H1 (cell line): ENCODE results near the gene TNNT1. TPM values are rescaled to one million over a fixed set of nuclear protein-coding genes. Genes with fewer than 3 reads are reported as not detected.
A peak's percentile ranks its signal among the peaks of the same experiment; 100 is the strongest.

Source experiments
- CTCF ChIA-PET: fragments of 300-600 bp; sonication (Branson Sonifier 250); formaldehyde crosslinking; loops from one replicate; lab custom pipeline; 2021; ENCODE audit not compliant: partially characterized antibody; lab: Charles Lee
- POLR2A ChIA-PET: fragments of 300-600 bp; sonication (Branson Sonifier 250); formaldehyde crosslinking; loops from one replicate; lab custom pipeline; 2021; ENCODE audit warnings: inconsistent platforms; ENCODE audit not compliant: partially characterized antibody; lab: Charles Lee
- DNase-seq, 2 experiments: peaks; one replicate each; pipeline versions ENCODE4 v3.0.0 to v3.0.0-alpha.2; 2010 to 2022; ENCODE audit warnings: low spot score in 2 of 2, low read depth in 1 of 2, mixed read lengths in 1 of 2
- FAIRE-seq: peaks from 2 replicates; lab custom pipeline; 2011; peaks lifted over from hg19 to GRCh38; lab: Jason Lieb, UNC
- H2AFZ ChIP-seq: 2 replicates; pipeline ENCODE4 v1.8.1; 2012; ENCODE audit warnings: low read length, inconsistent platforms
- H2AK5ac ChIP-seq: 2 replicates; pipeline ENCODE4 v1.6.1; 2013; ENCODE audit warnings: low read depth, low read length
- H2BK120ac ChIP-seq: replicated peaks from 2 replicates; pipeline ENCODE3; 2013; ENCODE audit warnings: low read depth, low read length, inconsistent platforms
- H2BK12ac ChIP-seq: 2 replicates; pipeline ENCODE4 v1.6.1; 2013; ENCODE audit warnings: low read depth, low read length
- H2BK15ac ChIP-seq: 2 replicates; pipeline ENCODE4 v1.6.1; 2013; ENCODE audit warnings: low read length
- H2BK20ac ChIP-seq: 2 replicates; pipeline ENCODE4 v1.6.1; 2013; ENCODE audit warnings: low read length
- H2BK5ac ChIP-seq: 2 replicates; pipeline ENCODE4 v1.6.1; 2013; ENCODE audit warnings: low read depth, low read length
- H3K14ac ChIP-seq: 2 replicates; pipeline ENCODE4 v1.6.1; 2013; ENCODE audit warnings: inconsistent platforms; ENCODE audit not compliant: insufficient read length
- H3K18ac ChIP-seq: 2 replicates; pipeline ENCODE4 v1.6.1; 2013; ENCODE audit warnings: low read length; ENCODE audit errors: extremely low read depth
- H3K23ac ChIP-seq: 2 replicates; pipeline ENCODE4 v1.6.1; 2013; ENCODE audit warnings: inconsistent platforms; ENCODE audit not compliant: insufficient read length
- H3K23me2 ChIP-seq: 2 replicates; pipeline ENCODE4 v1.6.1; 2013; ENCODE audit warnings: low read depth, low read length
- H3K27ac ChIP-seq: 2 replicates; pipeline ENCODE4 v1.6.1; 2011; ENCODE audit warnings: low read depth, low read length, inconsistent platforms
- H3K27me3 ChIP-seq, 4 experiments: replicated peaks in 1 of 4; 1 replicate in 1 of 4; 2 replicates in 3 of 4; pipeline versions ENCODE4 v1.6.1 to v1.8.1; 2011 to 2013; ENCODE audit warnings: low read length in 3 of 4, mild to moderate bottlenecking in 3 of 4, inconsistent platforms in 2 of 4, mixed read lengths in 2 of 4, moderate library complexity in 1 of 4; ENCODE audit not compliant: control insufficient read depth in 3 of 4, insufficient read depth in 3 of 4; ENCODE audit errors: extremely low read depth in 1 of 4
- H3K36me3 ChIP-seq, 4 experiments: 2 replicates each; pipeline versions ENCODE4 v1.6.1 to v1.8.1; 2011 to 2013; ENCODE audit warnings: mild to moderate bottlenecking in 4 of 4, low read length in 3 of 4, moderate library complexity in 2 of 4, control low read depth in 1 of 4, inconsistent platforms in 1 of 4; ENCODE audit not compliant: insufficient read depth in 4 of 4, control insufficient read depth in 2 of 4
- H3K4ac ChIP-seq: replicated peaks from 2 replicates; pipeline ENCODE3; 2013; ENCODE audit warnings: low read length, low read depth, mixed read lengths, inconsistent platforms; ENCODE audit not compliant: insufficient read length
- H3K4me1 ChIP-seq, 4 experiments: replicated peaks in 1 of 4; 1 replicate in 1 of 4; 2 replicates in 3 of 4; pipeline versions ENCODE4 v1.6.1 to v1.8.1; 2011 to 2013; ENCODE audit warnings: low read length in 3 of 4, inconsistent platforms in 2 of 4, mixed read lengths in 1 of 4; ENCODE audit not compliant: insufficient read depth in 4 of 4, control insufficient read depth in 3 of 4
- H3K4me2 ChIP-seq, 2 experiments: 2 replicates each; pipeline versions ENCODE4 v1.6.1 to v1.8.1; 2011 to 2013; ENCODE audit warnings: low read depth in 2 of 2, low read length in 2 of 2, control low read depth in 1 of 2, inconsistent platforms in 1 of 2, mild to moderate bottlenecking in 1 of 2; ENCODE audit not compliant: insufficient read depth in 1 of 2
- H3K4me3 ChIP-seq, 4 experiments: fragments of 200-600, 300-600 bp in 1 of 4; sonication (generic), shearing (Covaris generic), sonication (Bioruptor Twin) in 1 of 4; 2 replicates each; pipeline versions ENCODE4 v1.5.1 to v1.8.1; 2011 to 2016; ENCODE audit warnings: low read length in 4 of 4, low read depth in 3 of 4, control low read depth in 2 of 4, inconsistent platforms in 2 of 4, mild to moderate bottlenecking in 2 of 4, mixed read lengths in 1 of 4, moderate library complexity in 1 of 4; ENCODE audit not compliant: insufficient read depth in 2 of 4; ENCODE audit errors: extremely low read depth in 1 of 4
- H3K56ac ChIP-seq: replicated peaks from 2 replicates; pipeline ENCODE3; 2013; ENCODE audit warnings: low read depth, mild to moderate bottlenecking, mixed read lengths, low read length, inconsistent platforms; ENCODE audit not compliant: insufficient read length
- H3K79me1 ChIP-seq: 2 replicates; pipeline ENCODE4 v1.6.1; 2013; ENCODE audit warnings: low read depth, low read length, control low read depth
- H3K79me2 ChIP-seq, 2 experiments: 2 replicates each; pipeline versions ENCODE4 v1.6.1 to v1.8.1; 2012 to 2013; ENCODE audit warnings: low read length in 2 of 2, mild to moderate bottlenecking in 2 of 2, inconsistent platforms in 1 of 2; ENCODE audit not compliant: insufficient read depth in 2 of 2, control insufficient read depth in 1 of 2
- H3K9ac ChIP-seq, 4 experiments: replicated peaks in 1 of 4; 1 replicate in 1 of 4; 2 replicates in 3 of 4; pipeline versions ENCODE4 v1.6.1 to v1.8.1; 2011 to 2013; ENCODE audit warnings: low read depth in 3 of 4, low read length in 3 of 4, control low read depth in 2 of 4, mild to moderate bottlenecking in 2 of 4, moderate library complexity in 2 of 4, inconsistent platforms in 1 of 4; ENCODE audit errors: extremely low read depth in 1 of 4
- H3K9me3 ChIP-seq, 2 experiments: 2 replicates each; pipeline versions ENCODE4 v1.6.1 to v1.8.1; 2012 to 2013; ENCODE audit warnings: mild to moderate bottlenecking in 2 of 2, moderate library complexity in 2 of 2, control low read depth in 1 of 2, inconsistent platforms in 1 of 2, low read depth in 1 of 2, low read length in 1 of 2, mixed read lengths in 1 of 2; ENCODE audit not compliant: insufficient read depth in 2 of 2
- H4K20me1 ChIP-seq, 2 experiments: replicated peaks in 1 of 2; 2 replicates each; pipeline versions ENCODE3 to v1.8.1; 2011 to 2013; ENCODE audit warnings: inconsistent platforms in 2 of 2, low read length in 2 of 2, mild to moderate bottlenecking in 1 of 2; ENCODE audit not compliant: insufficient read depth in 2 of 2, control insufficient read depth in 1 of 2
- H4K5ac ChIP-seq: 2 replicates; pipeline ENCODE4 v1.6.1; 2013; ENCODE audit warnings: low read length, low read depth, mixed read lengths, inconsistent platforms; ENCODE audit not compliant: insufficient read length
- H4K8ac ChIP-seq: 2 replicates; pipeline ENCODE4 v1.8.0; 2013; ENCODE audit warnings: mild to moderate bottlenecking, moderate library complexity, low read length, inconsistent platforms; ENCODE audit not compliant: insufficient read depth; ENCODE audit errors: extremely low read depth
- H4K91ac ChIP-seq: replicated peaks from 2 replicates; pipeline ENCODE3; 2013; ENCODE audit warnings: low read length, mixed read lengths, inconsistent platforms; ENCODE audit not compliant: insufficient read length
- BCL11A ChIP-seq, 2 experiments: IDR thresholded peaks; one replicate each; pipeline ENCODE4 v1.6.1; 2011; ENCODE audit warnings: low read depth in 2 of 2, low read length in 2 of 2, mild to moderate bottlenecking in 2 of 2
- CTCF ChIP-seq, 3 experiments: IDR thresholded peaks; 1 replicate in 2 of 3; 2 replicates in 1 of 3; pipeline versions ENCODE4 v1.5.1 to v1.6.1; 2011; ENCODE audit warnings: low read length in 3 of 3, mild to moderate bottlenecking in 3 of 3, inconsistent platforms in 2 of 3, low read depth in 1 of 3, moderate library complexity in 1 of 3; ENCODE audit not compliant: insufficient read depth in 1 of 3; ENCODE audit errors: control extremely low read depth in 1 of 3
- JUN ChIP-seq: IDR thresholded peaks from 2 replicates; pipeline ENCODE4 v1.6.1; 2011; ENCODE audit warnings: low read depth, mild to moderate bottlenecking, improper control_type of control experiment, low read length
- JUND ChIP-seq: IDR thresholded peaks from 2 replicates; pipeline ENCODE4 v1.6.1; 2011; ENCODE audit warnings: mild to moderate bottlenecking, improper control_type of control experiment, low read length
- MAFK ChIP-seq: IDR thresholded peaks from 2 replicates; pipeline ENCODE4 v1.6.1; 2012; ENCODE audit warnings: low read depth, mild to moderate bottlenecking, improper control_type of control experiment, low read length
- NANOG ChIP-seq: IDR thresholded peaks from 2 replicates; pipeline ENCODE4 v1.6.1; 2011; ENCODE audit warnings: low read length, low read depth, mild to moderate bottlenecking, inconsistent platforms; ENCODE audit not compliant: insufficient read depth, poor library complexity, severe bottlenecking
- SUZ12 ChIP-seq: fragments of 200-600 bp; sonication (generic); IDR thresholded peaks from 2 replicates; pipeline ENCODE4 v1.6.1; 2012; ENCODE audit warnings: mild to moderate bottlenecking, inconsistent platforms, low read length, moderate library complexity, mixed read lengths
- TAF7 ChIP-seq: optimal IDR thresholded peaks from 2 replicates; pipeline ENCODE3; 2011; ENCODE audit warnings: low read depth, mild to moderate bottlenecking, inconsistent platforms, low read length, moderate library complexity, borderline replicate concordance
- WGBS, 2 experiments: shearing (Covaris generic) in 1 of 2; methylation state at CpG; one replicate each; pipeline versions ENCODE4 v1.1.6 to v1.1.7; 2013 to 2015; ENCODE audit warnings: low lambda C conversion rate in 2 of 2, mixed read lengths in 2 of 2, inconsistent platforms in 1 of 2, low coverage in 1 of 2, missing lambda C conversion rate in 1 of 2; ENCODE audit not compliant: insufficient replicate concordance in 2 of 2, insufficient coverage in 1 of 2, insufficient read length in 1 of 2; ENCODE audit errors: extremely low coverage in 1 of 2, missing lambda C conversion rate in 1 of 2; 5-methylcytosine and 5-hydroxymethylcytosine counted together
- polyA plus RNA-seq, 7 experiments: library from polyadenylated mRNA; depleted of rRNA in 3 of 7; stranded (reverse) in 5 of 7; unstranded in 2 of 7; fragments of >200 nt in 5 of 7; fragments of 200-250 nt in 2 of 7; gene quantifications; 1 replicate in 5 of 7; 2 replicates in 1 of 7; 4 replicates in 1 of 7; pipeline versions ENCODE4 v1.2.1 to v1.2.3, GENCODE V29; 2011 to 2013; ENCODE audit warnings: missing spikeins in 2 of 7, mixed read lengths in 2 of 7
- total RNA-seq: library from RNA; stranded (reverse); fragmentation: NEBNext Ultra II Directional; extraction: Animal tissue kit (Norgen Biotek cat#: 25700); gene quantifications from 2 replicates; pipeline ENCODE4 v1.2.1, GENCODE V29; 2021

TNNT1 gene
- total and polyA plus RNA-seq, 2 of the 8 experiments (the other 6 are each of a cell fraction or from before 2014, with no cell fraction given), result 69.6 to 107 TPM

GRCh38 chr19:55088543-55089341 is 60.3 kb downstream of the TNNT1 start:
- Histone ChIP-seq H2BK15ac (0 out of 2 replicates have a peak overlapping the region, but pooled peaks have one; percentile 61), H3K36me3 (peaks cover 0 to 5% (median 2%) of the 10 kb centered on the region in 4 experiments; a peak in 2 of 8 replicates), H3K27ac (no peak overlapping the region), H3K9me3 (no peaks in the 10 kb centered on the region), H3K18ac (peak overlapping the region; percentile 48; the same call in 1 of the 2 replicates), H3K56ac (no peak overlapping the region), H3K23ac (no peak overlapping the region), H2BK120ac (no peak overlapping the region), H3K4me2 (peak overlapping the region; percentile 37 to 71; a peak in 3 of 4 replicates), H2BK12ac (no peak overlapping the region), H3K27me3 (peaks cover 0 to 3% (median 1%) of the 10 kb centered on the region in 4 experiments; a peak in 3 of 7 replicates), H4K20me1 (peaks cover 14 to 15% of the 10 kb centered on the region in 2 experiments), H3K4me1 (peaks cover 0 to 37% (median 24%) of the 10 kb centered on the region in 4 experiments; a peak in 6 of 7 replicates), H2AFZ (no peak overlapping the region), H2BK20ac (no peak overlapping the region), H3K14ac (no peak overlapping the region), H4K5ac (no peak overlapping the region), H3K79me2 (no peaks in the 10 kb centered on the region), H3K9ac (no peak overlapping the region), H3K4me3 (0 out of 8 replicates have a peak overlapping the region, but pooled peaks of 1 of the 4 experiments have one; percentile 84), H2BK5ac (no peak overlapping the region), H3K23me2 (peaks cover 21% of the 10 kb centered on the region), H4K8ac (no peak overlapping the region), H3K4ac (no peak overlapping the region), H2AK5ac (0 out of 2 replicates have a peak overlapping the region, but pooled peaks have one; percentile 26), H4K91ac (no peak overlapping the region), H3K79me1 (no peaks in the 10 kb centered on the region; the same call in 1 of the 2 replicates)
- ChIA-PET CTCF (interaction anchor here (0.5 to 4.5 kb wide), 34 partner anchors 9 to 608 kb away, joined by 3 to 26 read pairs (median 4); partner anchors contain the start of genes DNAAF3, EPS8L1, PPP1R12C and TMEM238), POLR2A (interaction anchor here (0.6 to 8.7 kb wide), 10 partner anchors 8 to 626 kb away, joined by 3 to 72 read pairs (median 3); partner anchors contain the start of genes EPS8L1 and PPP1R12C)
- WGBS, 2 experiments, result 79% methylated on average over 8 of the region's 18 CpGs; no CpG with 5 or more reads in 1 of the 2 experiments
- FAIRE-seq (no peak), DNase-seq (peak in 1 of 2 experiments; percentile 99)
- TF ChIP-seq NANOG (no peak), TAF7 (no peak), CTCF (IDR thresholded peaks at IDR 0.05; ENCODE audit: control extremely low read depth in 1 of 3, insufficient read depth in 1 of 3, low read depth in 1 of 3, low read length in 3 of 3) (peak; percentile 57 to 59 (median 58)), SUZ12 (no peak), JUND (no peak), BCL11A (IDR thresholded peaks at IDR 0.05; ENCODE audit: low read depth in 2 of 2, low read length in 2 of 2) (no peak), JUN (no peak), MAFK (no peak)
